IMR-90 (cell line): Measurements from ENCODE around the gene NYAP1. TPM values are rescaled to one million over a fixed set of nuclear protein-coding genes. Genes with fewer than 3 reads are reported as not detected.
"Not testable (repeated sequence)": the region's sequence is repeated elsewhere in the genome, so short reads cannot be mapped to it uniquely, and the experiment has no call there.

Experiments used
- ATAC-seq: fragments of 200-7000 bp; cut with Tn5 transposase; 2 replicates; pipeline ENCODE4 v1.9.1; 2020; ENCODE audit warnings: low read depth, mild to moderate bottlenecking, moderate library complexity
- BruUV-seq: library from RNA; stranded (reverse); fragments of 400-500 nt; replicated peaks from 2 replicates; lab custom pipeline; 2021; lab: Mats Ljungman, UMichigan
- CTCF ChIA-PET: fragments of 300-600 bp; formaldehyde crosslinking; extraction: SDS; loops from one replicate; lab custom pipeline; 2021; ENCODE audit warnings: antibody characterized with exemption; lab: Yijun Ruan, JAX
- POLR2A ChIA-PET: fragments of 300-600 bp; sonication (Branson Sonifier 250); formaldehyde crosslinking; loops from one replicate; lab custom pipeline; 2022; ENCODE audit warnings: antibody characterized with exemption; ENCODE audit not compliant: unreplicated experiment; lab: Charles Lee
- DNase-seq: peaks from one replicate; pipeline ENCODE4 v3.0.0; 2013
- H2AFZ ChIP-seq: replicated peaks from 2 replicates; pipeline ENCODE3; 2013; ENCODE audit warnings: low read length, mild to moderate bottlenecking; ENCODE audit not compliant: poor library complexity
- H2AK5ac ChIP-seq: 2 replicates; pipeline ENCODE4 v1.6.1; 2013; ENCODE audit warnings: low read depth, low read length, inconsistent platforms
- H2AK9ac ChIP-seq: replicated peaks from 2 replicates; pipeline ENCODE3; 2013; ENCODE audit warnings: mild to moderate bottlenecking, low read depth, low read length, moderate library complexity; ENCODE audit not compliant: poor library complexity
- H2BK120ac ChIP-seq: 2 replicates; pipeline ENCODE4 v1.6.1; 2013; ENCODE audit warnings: low read depth, low read length, inconsistent platforms
- H2BK15ac ChIP-seq: 3 replicates; pipeline ENCODE4 v1.6.1; 2013; ENCODE audit warnings: low read depth, low read length, inconsistent platforms
- H2BK20ac ChIP-seq: 2 replicates; pipeline ENCODE4 v1.6.1; 2013; ENCODE audit warnings: low read depth, mild to moderate bottlenecking, inconsistent platforms, low read length, moderate library complexity
- H2BK5ac ChIP-seq: 2 replicates; pipeline ENCODE4 v1.6.1; 2013; ENCODE audit warnings: mild to moderate bottlenecking, low read depth, low read length, inconsistent platforms; ENCODE audit not compliant: poor library complexity, severe bottlenecking
- H3K14ac ChIP-seq: replicated peaks from 2 replicates; pipeline ENCODE4 v1.6.1; 2013; ENCODE audit warnings: low read depth, low read length, inconsistent platforms
- H3K18ac ChIP-seq: 2 replicates; pipeline ENCODE4 v1.6.1; 2013; ENCODE audit warnings: low read depth, low read length, control low read depth
- H3K23ac ChIP-seq: 2 replicates; pipeline ENCODE4 v1.6.1; 2013; ENCODE audit warnings: low read depth, low read length, inconsistent platforms
- H3K27ac ChIP-seq: 2 replicates; pipeline ENCODE4 v1.5.1; 2013; ENCODE audit warnings: mild to moderate bottlenecking, control low read depth, low read length; ENCODE audit not compliant: insufficient read depth
- H3K27me3 ChIP-seq: 2 replicates; pipeline ENCODE4 v1.6.1; 2013; ENCODE audit warnings: low read length; ENCODE audit not compliant: control insufficient read depth, insufficient read depth
- H3K36me3 ChIP-seq: 2 replicates; pipeline ENCODE4 v1.6.1; 2013; ENCODE audit warnings: low read length, mixed read lengths; ENCODE audit not compliant: control insufficient read depth, insufficient read depth
- H3K4ac ChIP-seq: 2 replicates; pipeline ENCODE4 v1.6.1; 2013; ENCODE audit warnings: low read depth, low read length, inconsistent platforms
- H3K4me1 ChIP-seq: 2 replicates; pipeline ENCODE4 v1.6.1; 2013; ENCODE audit warnings: low read length, mixed read lengths; ENCODE audit not compliant: control insufficient read depth, insufficient read depth
- H3K4me2 ChIP-seq: 2 replicates; pipeline ENCODE4 v1.6.1; 2013; ENCODE audit warnings: low read depth, mild to moderate bottlenecking, control low read depth, low read length, moderate library complexity
- H3K4me3 ChIP-seq: 2 replicates; pipeline ENCODE4 v1.5.1; 2013; ENCODE audit warnings: low read depth, mild to moderate bottlenecking, control low read depth, low read length, moderate library complexity; ENCODE audit not compliant: insufficient read depth
- H3K56ac ChIP-seq: 2 replicates; pipeline ENCODE4 v1.6.1; 2013; ENCODE audit warnings: low read length, inconsistent platforms; ENCODE audit not compliant: insufficient read depth; ENCODE audit errors: extremely low read depth
- H3K79me1 ChIP-seq, 2 experiments: 2 replicates each; pipeline ENCODE4 v1.6.1; 2013; ENCODE audit warnings: low read length in 2 of 2, inconsistent platforms in 1 of 2, low read depth in 1 of 2
- H3K9ac ChIP-seq: 2 replicates; pipeline ENCODE4 v1.6.1; 2013; ENCODE audit warnings: low read depth, low read length, control low read depth
- H3K9me1 ChIP-seq: 2 replicates; pipeline ENCODE4 v1.6.1; 2013; ENCODE audit warnings: low read length, inconsistent platforms; ENCODE audit not compliant: insufficient read depth
- H3K9me3 ChIP-seq: 2 replicates; pipeline ENCODE4 v1.6.1; 2013; ENCODE audit warnings: low read length; ENCODE audit not compliant: control insufficient read depth, insufficient read depth
- H4K20me1 ChIP-seq: 2 replicates; pipeline ENCODE4 v1.6.1; 2013; ENCODE audit warnings: low read length, inconsistent platforms; ENCODE audit not compliant: insufficient read depth
- H4K5ac ChIP-seq: 2 replicates; pipeline ENCODE4 v1.6.1; 2013; ENCODE audit warnings: mild to moderate bottlenecking, low read depth, low read length, control low read depth
- H4K8ac ChIP-seq, 2 experiments: 2 replicates each; pipeline ENCODE4 v1.6.1; 2013; ENCODE audit warnings: low read depth in 2 of 2, low read length in 2 of 2, control low read depth in 1 of 2, inconsistent platforms in 1 of 2
- H4K91ac ChIP-seq: 2 replicates; pipeline ENCODE4 v1.6.1; 2013; ENCODE audit warnings: low read depth, low read length, inconsistent platforms; ENCODE audit not compliant: insufficient read depth
- WGBS, 2 experiments: methylation state at CpG; one replicate each; pipeline versions ENCODE4 v1.1.5 to v1.1.7; 2013; ENCODE audit warnings: missing lambda C conversion rate in 2 of 2; ENCODE audit not compliant: insufficient read length in 1 of 2; ENCODE audit errors: extremely low coverage in 2 of 2; 5-methylcytosine and 5-hydroxymethylcytosine counted together
- dilution Hi-C: fragments of 300-500 bp; cut with HindIII; formaldehyde crosslinking; loops from one replicate; pipeline ENCODE4 v1.14.3; 2018; ENCODE audit warnings: low sequenced_read_pairs; ENCODE audit not compliant: unreplicated experiment
- in situ Hi-C: fragments of 300-500 bp; cut with MboI; formaldehyde crosslinking; loops from 3 replicates; pipeline ENCODE4 v1.14.3; 2019; ENCODE audit warnings: low sequenced_read_pairs, inconsistent platforms, mixed read lengths
- intact Hi-C: fragments of 100-400 bp; cut with micrococcal nuclease; formaldehyde crosslinking; loops from 2 replicates; pipeline ENCODE4 v1.10.0; 2022
- polyA plus RNA-seq, 3 experiments: library from polyadenylated mRNA; depleted of rRNA; stranded (reverse); fragments of >200 nt; gene quantifications; 2 replicates each; pipeline ENCODE4 v1.2.3, GENCODE V29; 2012; ENCODE audit warnings: low replicate concordance in 1 of 3
- total RNA-seq: library from RNA; depleted of rRNA; stranded (reverse); fragments of >200 nt; gene quantifications from 2 replicates; pipeline ENCODE4 v1.2.3, GENCODE V29; 2012

Gene NYAP1
- total and polyA plus RNA-seq, 2 of the 4 experiments (the other 2 are of a cell fraction), result 0.18 to 1.3 TPM

GRCh38 chr7:100453854-100454253 lies 29.9 kb upstream of the NYAP1 start:
- H2BK20ac ChIP-seq, intact Hi-C loops, H2BK5ac ChIP-seq, H3K9me1 ChIP-seq, H2BK15ac ChIP-seq, H3K23ac ChIP-seq, H2AK9ac ChIP-seq, H3K9me3 ChIP-seq, H3K27ac ChIP-seq, H3K4me3 ChIP-seq, H3K4ac ChIP-seq, H4K5ac ChIP-seq, H2BK120ac ChIP-seq, H4K8ac ChIP-seq, DNase-seq, H3K36me3 ChIP-seq, H3K14ac ChIP-seq, H2AFZ ChIP-seq, H3K4me1 ChIP-seq, H4K20me1 ChIP-seq, H3K9ac ChIP-seq, H3K18ac ChIP-seq, H3K27me3 ChIP-seq, dilution Hi-C loops, H4K91ac ChIP-seq, H3K56ac ChIP-seq, H2AK5ac ChIP-seq, H3K79me1 ChIP-seq, ATAC-seq, BruUV-seq, H3K4me2 ChIP-seq: not testable (repeated sequence)
- in situ Hi-C loops, result loop anchor here (25.0 kb wide), 1 partner anchor 408 kb away; the partner anchor contains the start of genes SLC12A9 and TRIP6
- ChIA-PET CTCF (interaction anchor here (0.9 kb wide), 1 partner anchor 110 kb away, joined by 9 read pairs; no protein-coding TSS in a partner anchor), POLR2A (interaction anchor here (0.6 kb wide), 1 partner anchor 1252 kb away, joined by 5 read pairs; no protein-coding TSS in a partner anchor)
- 92% methylated on average over 2 of the region's 8 CpGs; no CpG with 5 or more reads in 1 of the 2 experiments for WGBS, 2 experiments
